Caco-2 (cell line): ENCODE measurements around the gene ETHE1. TPM values are rescaled to one million over a fixed set of nuclear protein-coding genes. Genes with fewer than 3 reads are reported as not detected.

Source experiments
- BruUV-seq: library from RNA; stranded (reverse); fragments of 400-500 nt; replicated peaks from 2 replicates; lab custom pipeline; 2021; lab: Mats Ljungman, UMichigan
- CTCF ChIA-PET: fragments of 300-600 bp; sonication (Branson Sonifier 250); formaldehyde crosslinking; loops from one replicate; lab custom pipeline; 2022; ENCODE audit warnings: antibody characterized with exemption; lab: Charles Lee
- POLR2A ChIA-PET: fragments of 300-600 bp; sonication (Branson Sonifier 250); formaldehyde crosslinking; loops from one replicate; lab custom pipeline; 2022; ENCODE audit warnings: antibody characterized with exemption; lab: Charles Lee
- DNase-seq, 2 experiments: peaks; one replicate each; pipeline versions ENCODE4 v3.0.0 to v3.0.0-alpha.2; 2020 to 2022
- H3K27me3 ChIP-seq: replicated peaks from 2 replicates; pipeline ENCODE4 v1.6.0; 2011; ENCODE audit warnings: low read length; ENCODE audit not compliant: control insufficient read depth, insufficient read depth
- H3K36me3 ChIP-seq: 2 replicates; pipeline ENCODE4 v1.5.1; 2011; ENCODE audit warnings: low read length; ENCODE audit not compliant: control insufficient read depth, insufficient read depth
- H3K4me1 ChIP-seq: fragments of 250-450 bp; sonication (Bioruptor Pico); 2 replicates; pipeline ENCODE4 v1.5.1; 2020; ENCODE audit warnings: mild to moderate bottlenecking
- H3K4me3 ChIP-seq: 2 replicates; pipeline ENCODE4 v1.5.1; 2011; ENCODE audit warnings: low read depth, mild to moderate bottlenecking, control low read depth, low read length
- H3K9me3 ChIP-seq: fragments of 250-450 bp; sonication (Bioruptor Pico); 2 replicates; pipeline ENCODE4 v1.5.1; 2020; ENCODE audit warnings: mild to moderate bottlenecking, moderate library complexity
- H3K27ac Mint-ChIP-seq: one replicate; pipeline ENCODE4 v1.8.0; 2022; ENCODE audit warnings: mixed read lengths; ENCODE audit not compliant: unreplicated experiment
- H3K27me3 Mint-ChIP-seq: one replicate; pipeline ENCODE4 v1.8.0; 2022; ENCODE audit warnings: mixed read lengths; ENCODE audit not compliant: insufficient read depth, unreplicated experiment
- H3K36me3 Mint-ChIP-seq: one replicate; pipeline ENCODE4 v1.8.0; 2022; ENCODE audit warnings: mild to moderate bottlenecking, mixed read lengths; ENCODE audit not compliant: insufficient read depth, unreplicated experiment
- H3K4me1 Mint-ChIP-seq: one replicate; pipeline ENCODE4 v1.8.0; 2022; ENCODE audit warnings: low read depth, mixed read lengths; ENCODE audit not compliant: unreplicated experiment
- H3K4me3 Mint-ChIP-seq: one replicate; pipeline ENCODE4 v1.8.0; 2022; ENCODE audit warnings: mild to moderate bottlenecking, moderate library complexity, mixed read lengths; ENCODE audit not compliant: unreplicated experiment
- H3K9me3 Mint-ChIP-seq: one replicate; pipeline ENCODE4 v1.8.0; 2022; ENCODE audit warnings: mixed read lengths; ENCODE audit not compliant: unreplicated experiment
- CTCF ChIP-seq, 2 experiments: fragments of 200-600 bp in 1 of 2; IDR thresholded peaks; 1 replicate in 1 of 2; 2 replicates in 1 of 2; pipeline versions ENCODE4 v1.5.1 to v1.8.0; 2011 to 2022; ENCODE audit warnings: antibody characterized with exemption in 1 of 2, control low read depth in 1 of 2, inconsistent platforms in 1 of 2, low read depth in 1 of 2, low read length in 1 of 2, mild to moderate bottlenecking in 1 of 2, moderate library complexity in 1 of 2; ENCODE audit not compliant: insufficient read depth in 1 of 2, severe bottlenecking in 1 of 2, unreplicated experiment in 1 of 2
- intact Hi-C: fragments of 100-400 bp; cut with micrococcal nuclease; formaldehyde crosslinking; loops from one replicate; pipeline ENCODE4 v1.10.0; 2022; ENCODE audit not compliant: unreplicated experiment
- total RNA-seq: library from RNA; stranded (reverse); gene quantifications from 2 replicates; pipeline ENCODE4 v1.2.3, GENCODE V29; 2022

Gene ETHE1
- total RNA-seq, 1 experiment from 2014 or later = 39.6 TPM

GRCh38 chr19:43462785-43463380, 64.1 kb downstream of the ETHE1 start:
- peak overlapping the region; percentile 64 for H3K4me3 ChIP-seq
- intact Hi-C loops = loop anchor here (1.0 to 10.0 kb wide), 6 partner anchors 8 to 132 kb away; partner anchors contain the start of genes ETHE1, IRGQ, PHLDB3 and ZNF576
- Mint-ChIP-seq H3K9me3 (no peaks in the 10 kb centered on the region), H3K27me3 (no peaks in the 10 kb centered on the region), H3K4me3 (peak overlapping the region; percentile 100), H3K36me3 (peaks cover 20% of the 10 kb centered on the region), H3K27ac (peak overlapping the region; percentile 95), H3K4me1 (peaks cover 7% of the 10 kb centered on the region)
- H3K36me3 ChIP-seq = no peaks in the 10 kb centered on the region; the same call in none of the 2 replicates
- 0 out of 2 replicates have a peak, but pooled peaks cover 4% of the 10 kb centered on the region for H3K4me1 ChIP-seq
- no peaks in the 10 kb centered on the region for H3K9me3 ChIP-seq
- CTCF ChIA-PET = interaction anchor here (0.6 to 2.3 kb wide), 16 partner anchors 10 to 1161 kb away, joined by 3 to 32 read pairs (median 6); partner anchors contain the start of genes IRGQ, PHLDB3, PRR19 and ZNF575
- BruUV-seq = no TSS peak
- no peak for TF ChIP-seq CTCF (IDR thresholded peaks at IDR 0.05; ENCODE audit: insufficient read depth in 1 of 2, low read depth in 1 of 2, low read length in 1 of 2, severe bottlenecking in 1 of 2, unreplicated experiment in 1 of 2)
- H3K27me3 ChIP-seq = no peaks in the 10 kb centered on the region
- DNase-seq = no peak
- POLR2A ChIA-PET = interaction anchor here (0.6 to 1.7 kb wide), 5 partner anchors 10 to 1037 kb away, joined by 3 to 17 read pairs (median 4); partner anchors contain the start of gene PHLDB3

- Histone ChIP-seq H3K4me3 (peak overlapping the region; percentile 64; the same call in 1 of the 2 replicates), H3K36me3 (no peaks in the 10 kb centered on the region; the same call in none of the 2 replicates), H3K27me3 (no peaks in the 10 kb centered on the region), H3K9me3 (no peaks in the 10 kb centered on the region), H3K4me1 (0 out of 2 replicates have a peak, but pooled peaks cover 4% of the 10 kb centered on the region)
- ChIA-PET CTCF (interaction anchor here (1.3 to 2.3 kb wide), 5 partner anchors 13 to 57 kb away, joined by 6 to 32 read pairs (median 11); partner anchors contain the start of gene PHLDB3), POLR2A (no interaction called here)
- peaks cover 7% of the 10 kb centered on the region for H3K4me1 Mint-ChIP-seq
- H3K27ac Mint-ChIP-seq = peak overlapping the region; percentile 48
- no peaks in the 10 kb centered on the region for H3K27me3 Mint-ChIP-seq
- no peak for DNase-seq
- no peaks in the 10 kb centered on the region for H3K9me3 Mint-ChIP-seq
- intact Hi-C loops = loop anchor here (5.0 to 10.0 kb wide), 2 partner anchors 65 to 132 kb away; partner anchors contain the start of genes ETHE1, IRGQ and ZNF576
- H3K4me3 Mint-ChIP-seq = peak overlapping the region; percentile 100
- peaks cover 20% of the 10 kb centered on the region for H3K36me3 Mint-ChIP-seq
- BruUV-seq = TSS peak; percentile 55
- no peak for TF ChIP-seq CTCF (IDR thresholded peaks at IDR 0.05; ENCODE audit: insufficient read depth in 1 of 2, low read depth in 1 of 2, low read length in 1 of 2, severe bottlenecking in 1 of 2, unreplicated experiment in 1 of 2)
These were observed 64.6 kb downstream of the ETHE1 start for GRCh38 chr19:43462383-43462782.

GRCh38 chr19:43461303-43461702, 65.7 kb downstream of the ETHE1 start:
- no TSS peak for BruUV-seq
- POLR2A ChIA-PET = no interaction called here
- intact Hi-C loops = loop anchor here (5.0 to 10.0 kb wide), 2 partner anchors 66 to 133 kb away; partner anchors contain the start of genes ETHE1, IRGQ and ZNF576
- TF ChIP-seq CTCF (IDR thresholded peaks at IDR 0.05; ENCODE audit: insufficient read depth in 1 of 2, low read depth in 1 of 2, low read length in 1 of 2, severe bottlenecking in 1 of 2, unreplicated experiment in 1 of 2) = no peak
- Mint-ChIP-seq H3K4me1 (peaks cover 7% of the 10 kb centered on the region), H3K9me3 (no peaks in the 10 kb centered on the region), H3K4me3 (no peak overlapping the region), H3K36me3 (peaks cover 20% of the 10 kb centered on the region), H3K27me3 (no peaks in the 10 kb centered on the region), H3K27ac (no peak overlapping the region)
- 0 out of 2 replicates have a peak, but pooled peaks cover 4% of the 10 kb centered on the region for H3K4me1 ChIP-seq
- CTCF ChIA-PET = interaction anchor here (0.7 kb wide), 2 partner anchors 49 to 64 kb away, joined by 3 to 4 read pairs; no protein-coding TSS in a partner anchor
- H3K9me3 ChIP-seq = no peaks in the 10 kb centered on the region
- H3K36me3 ChIP-seq = no peaks in the 10 kb centered on the region; the same call in none of the 2 replicates
- DNase-seq = no peak
- no peak overlapping the region for H3K4me3 ChIP-seq
- no peaks in the 10 kb centered on the region for H3K27me3 ChIP-seq
